GM19468 (cell line): ENCODE results near the gene SLC13A2.

ENCODE experiments used
- ATAC-seq: cut with Tn5 transposase; IDR thresholded peaks from one replicate; pipeline ENCODE4 v1.9.1; 2021; ENCODE audit warnings: mild to moderate bottlenecking, moderate library complexity, moderate number of reproducible peaks; ENCODE audit not compliant: unreplicated experiment; ENCODE audit errors: extremely low read depth

The SLC13A2 gene

GRCh38 chr17:28530926-28531325, 57.5 kb downstream of the SLC13A2 start:
- ATAC-seq, result no peak

DNA sequence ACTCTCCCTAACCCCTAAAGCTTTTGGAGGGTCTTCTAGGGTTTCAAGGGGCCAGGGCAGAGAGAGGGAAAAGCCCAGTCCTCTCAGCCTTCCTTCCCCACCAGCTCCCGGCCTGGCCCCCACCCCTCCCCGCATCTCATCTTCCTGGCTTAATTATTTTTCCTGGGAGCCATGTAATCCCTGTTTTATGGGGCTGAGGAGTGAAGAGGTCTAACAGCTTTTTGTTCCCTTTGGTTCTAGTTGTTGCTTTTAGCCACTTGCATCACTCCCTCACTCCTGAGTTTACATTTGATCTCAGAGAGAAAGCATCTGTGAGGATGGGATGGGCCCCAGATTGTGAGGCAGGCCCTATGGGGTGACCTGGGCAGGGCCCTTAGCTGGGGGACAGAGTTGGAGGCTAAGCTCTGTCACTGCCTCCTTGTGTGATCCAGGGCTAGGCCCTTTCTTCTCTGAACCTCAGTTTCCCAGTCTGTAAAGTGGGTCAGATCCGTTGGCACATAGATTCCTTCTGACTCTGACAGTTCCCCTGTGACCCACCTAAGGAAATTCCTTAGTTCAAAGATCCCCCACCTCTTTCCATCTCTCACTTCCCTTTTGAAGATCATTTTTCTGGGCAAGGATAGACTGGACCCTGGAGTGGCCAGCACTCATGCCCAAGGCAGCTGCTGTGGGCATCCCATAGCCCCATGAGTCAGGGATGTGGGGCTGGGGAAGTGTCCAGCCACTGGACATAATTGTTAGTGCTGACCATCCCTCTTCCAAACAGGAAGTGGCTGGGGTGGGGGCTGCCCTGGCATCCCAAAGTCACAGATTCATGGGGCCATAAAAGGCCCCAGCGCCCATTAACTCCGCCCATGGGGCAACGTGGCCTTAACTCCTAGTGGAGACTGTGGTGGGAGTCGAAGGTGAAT, 58.9 kb downstream of the SLC13A2 start:
- ATAC-seq, result no peak

DNA sequence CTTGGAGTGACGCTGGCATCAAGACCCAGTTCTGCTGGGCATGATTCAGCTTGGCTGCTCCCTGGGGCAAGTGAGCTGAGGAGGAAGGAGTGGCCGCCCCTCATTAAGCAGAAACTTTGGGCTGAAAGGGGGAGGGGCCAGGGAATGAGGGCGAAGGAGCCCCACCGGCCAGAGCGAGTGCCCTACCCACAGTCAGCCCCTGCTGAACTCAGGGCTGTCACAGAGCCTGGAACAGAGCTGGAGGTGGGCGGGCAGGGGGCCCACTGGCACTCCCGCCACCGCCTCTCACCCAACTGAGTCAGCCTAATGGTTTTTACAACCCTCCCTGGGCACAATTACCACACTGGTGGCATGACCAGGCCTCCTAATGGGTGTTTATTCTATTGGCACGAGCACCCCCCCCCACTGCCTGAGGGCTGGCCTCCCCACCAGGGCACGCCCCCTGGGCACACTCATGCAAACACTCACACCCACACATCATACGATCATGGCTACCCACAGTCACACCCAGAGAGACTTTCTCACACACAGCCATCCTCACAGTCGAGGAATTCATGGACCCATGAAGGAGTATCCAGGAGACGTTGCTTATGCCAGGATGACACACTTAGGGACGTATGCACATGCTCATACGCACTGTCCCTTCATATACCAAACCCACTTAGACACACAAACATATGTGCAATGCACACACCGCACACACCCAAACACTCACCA, 59.8 kb downstream of the SLC13A2 start:
- ATAC-seq, result no peak

GRCh38 chr17:28534740-28535375, 61.4 kb downstream of the SLC13A2 start:
- ATAC-seq, result no peak

DNA sequence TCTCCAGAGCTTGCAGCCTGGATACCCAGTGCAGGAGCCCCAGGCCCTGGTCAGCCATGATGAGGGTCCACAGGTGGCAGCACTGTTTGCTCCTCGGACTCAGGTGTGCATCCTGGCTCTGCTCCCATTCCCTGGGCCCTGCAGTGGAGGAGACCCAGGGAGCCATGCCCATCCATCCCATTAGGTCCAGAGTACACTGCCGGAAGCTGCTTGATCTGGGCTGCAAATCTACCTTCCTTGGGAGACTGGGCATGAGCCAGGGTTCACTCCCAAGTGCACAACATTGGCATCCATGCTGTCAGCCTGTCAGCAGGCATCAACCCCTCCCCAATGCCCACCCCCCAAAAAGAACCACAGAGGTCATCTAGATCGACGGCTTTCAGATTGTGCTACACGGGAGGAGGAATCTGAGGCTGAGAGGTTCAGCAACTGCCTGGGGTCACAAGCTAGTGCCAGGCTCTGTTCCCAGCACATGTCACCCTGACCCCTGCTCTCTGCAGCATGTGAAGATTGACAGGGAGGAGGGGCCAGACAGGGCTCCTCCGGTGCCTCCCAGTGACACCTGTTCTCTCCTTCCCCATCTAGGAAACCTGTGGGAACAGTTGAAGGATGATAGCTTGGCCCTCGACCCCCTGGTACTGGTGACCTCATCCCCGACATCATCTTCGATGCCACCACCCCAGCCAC, 63.2 kb downstream of the SLC13A2 start:
- no peak for ATAC-seq

DNA sequence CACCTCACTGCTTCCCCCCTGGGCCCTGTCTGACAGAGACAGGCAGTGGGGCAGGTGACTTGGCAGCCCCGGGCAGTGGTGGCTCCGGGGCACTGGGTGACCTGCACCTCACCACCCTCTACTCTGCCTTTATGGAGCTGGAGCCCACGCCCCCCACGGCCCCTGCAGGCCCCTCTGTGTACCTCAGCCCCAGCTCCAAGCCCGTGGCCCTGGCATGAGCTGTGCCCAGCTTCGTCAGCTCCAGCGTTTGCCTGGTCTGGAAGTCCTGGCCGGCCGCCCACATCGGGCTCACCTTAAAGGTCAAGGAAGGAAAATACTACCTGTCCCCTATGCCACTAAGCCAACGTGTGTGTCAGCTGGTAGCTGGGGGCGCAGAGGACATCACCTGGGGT, 63.8 kb downstream of the SLC13A2 start:
- ATAC-seq, result no peak

DNA sequence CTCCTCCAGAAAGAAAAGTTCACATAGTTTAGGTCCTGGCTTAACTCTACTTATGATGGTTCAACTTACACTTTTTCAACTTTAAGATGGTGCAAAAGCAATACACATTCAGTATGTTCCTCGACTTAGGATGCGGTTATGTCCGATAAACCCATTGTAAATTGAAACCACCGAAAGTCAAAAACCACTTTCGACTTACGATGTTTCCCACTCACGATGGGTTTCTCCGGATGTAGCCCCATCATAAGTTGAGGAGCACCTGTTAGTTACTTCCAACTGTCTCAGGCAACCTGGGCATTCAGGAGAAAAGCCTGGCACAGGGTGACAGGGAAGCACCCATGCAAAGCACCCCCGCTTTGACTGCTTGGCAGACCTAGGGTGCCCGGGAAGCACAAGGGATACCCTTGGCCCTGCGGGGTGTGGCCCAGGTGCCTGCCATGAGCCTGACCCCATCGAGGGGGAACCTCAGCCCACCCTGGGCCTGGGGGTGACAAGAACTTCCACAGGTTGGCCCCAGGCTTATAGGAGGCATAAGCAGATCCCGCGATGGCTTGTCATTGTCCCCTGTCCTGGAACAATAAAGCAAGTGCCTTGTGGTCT, 65.0 kb downstream of the SLC13A2 start:
- ATAC-seq, result no peak

DNA sequence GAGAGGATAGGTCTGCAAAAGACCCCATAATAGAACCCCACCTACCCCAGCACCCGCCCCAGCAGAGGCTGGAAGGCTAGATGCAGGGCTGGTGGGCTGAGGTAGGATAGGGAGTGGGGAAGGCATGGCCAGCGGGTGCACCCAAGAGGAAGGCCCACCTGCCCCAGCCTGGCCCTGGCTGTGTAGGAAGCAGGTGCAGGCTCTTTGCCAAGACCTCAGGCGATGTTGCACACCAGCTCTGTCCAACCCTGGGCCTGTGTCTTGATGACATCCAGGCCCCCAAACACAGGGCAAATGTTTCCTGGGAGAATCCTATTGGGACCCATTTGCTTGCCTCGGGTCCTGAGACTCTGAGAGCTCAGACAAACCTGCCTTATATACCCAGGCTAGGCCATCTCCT, 66.8 kb downstream of the SLC13A2 start:
- no peak for ATAC-seq

- ATAC-seq, result no peak
These were observed 68.0 kb downstream of the SLC13A2 start for GRCh38 chr17:28541439-28541838.

DNA sequence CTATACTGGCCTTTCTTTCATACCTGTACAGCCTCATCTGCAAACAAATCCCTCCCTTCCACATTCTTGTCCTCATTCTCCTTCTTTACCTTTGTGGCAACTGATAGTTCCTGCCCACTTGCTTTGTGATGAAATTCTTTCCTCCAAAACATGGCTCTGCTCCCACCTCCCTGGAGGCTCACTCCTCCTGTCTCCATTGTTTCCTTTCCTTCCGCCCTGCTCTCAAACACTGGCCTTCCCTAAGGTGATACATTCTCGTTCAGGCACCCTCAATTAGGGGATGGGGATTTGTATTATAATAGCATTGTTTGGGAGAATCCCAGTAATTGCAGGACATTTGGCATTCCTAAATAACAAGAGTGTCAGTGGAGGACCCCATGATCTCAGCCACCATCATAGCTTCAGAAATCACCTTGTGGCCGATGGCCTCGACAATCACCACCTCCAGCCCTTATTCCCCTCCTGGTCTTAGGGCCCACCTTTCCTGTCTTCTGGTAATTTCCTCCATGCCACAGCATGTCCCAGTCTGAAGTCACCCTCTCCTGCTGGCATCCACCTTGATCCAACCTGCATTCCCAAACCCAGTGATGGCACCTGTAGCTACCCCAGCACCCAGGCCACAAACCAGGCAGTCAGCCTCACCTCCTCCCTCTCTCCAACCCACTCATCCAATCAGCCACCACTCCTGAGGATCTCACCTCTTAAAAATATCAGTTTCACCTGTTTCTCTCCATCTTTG, 71.1 kb downstream of the SLC13A2 start:
- ATAC-seq, result no peak

GRCh38 chr17:28545141-28545503, 71.7 kb downstream of the SLC13A2 start:
- ATAC-seq, result no peak

DNA sequence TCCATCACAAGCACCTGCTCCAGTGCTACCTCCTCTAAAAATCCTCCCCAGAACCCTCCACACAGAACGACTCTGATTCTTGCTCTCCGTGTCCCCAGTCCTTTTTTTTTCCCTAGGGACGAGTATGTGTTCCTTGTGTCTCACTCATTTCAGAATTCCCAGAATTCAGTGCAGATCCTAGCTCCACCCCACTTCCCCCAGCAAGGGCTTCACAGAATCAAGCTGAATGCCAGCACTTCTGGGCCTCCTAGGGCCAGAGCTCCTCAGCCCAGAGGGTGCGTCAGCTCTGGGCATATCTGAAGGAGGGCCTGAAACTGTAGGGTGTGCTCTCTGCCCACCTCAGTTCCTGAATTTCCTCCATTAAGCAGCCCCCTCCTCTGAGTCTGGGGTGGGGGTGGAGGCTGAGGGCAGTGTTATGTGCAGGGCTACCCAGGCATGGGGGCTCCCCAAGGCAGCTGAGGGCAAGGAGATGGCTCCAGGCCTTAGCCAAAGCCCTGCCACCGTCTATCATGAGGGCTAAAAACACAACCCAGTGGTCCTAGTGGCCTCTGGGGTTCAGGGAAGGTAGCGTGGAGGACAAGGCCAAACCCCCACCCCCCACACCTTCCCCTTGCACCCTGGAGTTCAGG, 72.5 kb downstream of the SLC13A2 start:
- ATAC-seq, result no peak

DNA sequence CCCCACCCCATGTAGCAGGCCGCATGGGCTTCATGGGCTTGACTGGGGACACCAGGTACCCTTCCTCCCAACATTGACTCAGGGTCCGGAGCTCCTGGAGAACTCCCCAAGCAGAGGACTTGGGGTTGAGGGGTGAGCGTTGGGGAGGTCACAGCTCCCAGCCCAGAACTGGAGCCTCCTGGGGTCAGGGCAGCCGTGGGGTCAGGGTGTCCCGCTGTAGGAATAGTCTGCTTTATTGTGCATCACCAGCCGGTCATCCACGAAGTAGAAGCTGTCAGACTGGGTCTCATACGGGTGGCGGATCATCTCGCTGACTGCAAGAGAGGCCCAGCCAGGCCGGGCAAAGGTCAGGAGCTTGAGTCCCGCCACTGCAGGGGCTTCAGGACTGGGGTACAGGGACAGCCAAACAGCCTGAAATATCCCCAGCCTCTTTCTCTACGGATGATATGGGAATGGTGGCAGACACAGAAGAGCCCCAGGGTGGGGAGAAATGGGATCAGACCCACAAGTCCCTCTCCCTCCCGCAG, 73.7 kb downstream of the SLC13A2 start:
- no peak for ATAC-seq
